MCF 10A (cell line): ENCODE data around the gene INPP5B. TPM values are rescaled to one million over a fixed set of nuclear protein-coding genes. Genes with fewer than 3 reads are reported as not detected.
A peak's percentile ranks its signal among the peaks of the same experiment; 100 is the strongest.

Source experiments
- BruUV-seq: library from RNA; stranded (reverse); fragments of 400-500 nt; replicated peaks from 2 replicates; lab custom pipeline; 2021; lab: Mats Ljungman, UMichigan
- CTCF ChIA-PET: fragments of 300-600 bp; sonication (Branson Sonifier 250); formaldehyde crosslinking; extraction: SDS; loops from one replicate; lab custom pipeline; 2021; ENCODE audit warnings: antibody characterized with exemption, inconsistent platforms; lab: Yijun Ruan, JAX
- POLR2A ChIA-PET: fragments of 300-600, 350-650 bp; sonication (Branson Sonifier 250); formaldehyde crosslinking; extraction: SDS; loops from one replicate; lab custom pipeline; 2020; ENCODE audit warnings: antibody characterized with exemption, inconsistent platforms; lab: Yijun Ruan, JAX
- DNase-seq: peaks from one replicate; pipeline ENCODE4 v3.0.0-alpha.2; 2018; ENCODE audit not compliant: unreplicated experiment
- H3K27ac Mint-ChIP-seq: one replicate; pipeline ENCODE4 v1.8.0; 2022; ENCODE audit warnings: mild to moderate bottlenecking, low read depth, mixed read lengths; ENCODE audit not compliant: unreplicated experiment
- H3K27me3 Mint-ChIP-seq: one replicate; pipeline ENCODE4 v1.8.0; 2022; ENCODE audit warnings: mixed read lengths; ENCODE audit not compliant: insufficient read depth, unreplicated experiment
- H3K36me3 Mint-ChIP-seq: one replicate; pipeline ENCODE4 v1.8.0; 2022; ENCODE audit warnings: mild to moderate bottlenecking, moderate library complexity, mixed read lengths; ENCODE audit not compliant: insufficient read depth, unreplicated experiment
- H3K4me1 Mint-ChIP-seq: one replicate; pipeline ENCODE4 v1.8.0; 2022; ENCODE audit warnings: mixed read lengths; ENCODE audit not compliant: insufficient read depth, unreplicated experiment
- H3K4me3 Mint-ChIP-seq: one replicate; pipeline ENCODE4 v1.8.0; 2022; ENCODE audit warnings: mild to moderate bottlenecking, moderate library complexity, mixed read lengths; ENCODE audit not compliant: unreplicated experiment
- H3K9me3 Mint-ChIP-seq: one replicate; pipeline ENCODE4 v1.8.0; 2022; ENCODE audit warnings: mixed read lengths; ENCODE audit not compliant: unreplicated experiment
- CTCF ChIP-seq: fragments of 200-600 bp; IDR thresholded peaks from one replicate; pipeline ENCODE4 v1.8.0; 2022; ENCODE audit warnings: antibody characterized with exemption, mild to moderate bottlenecking; ENCODE audit not compliant: unreplicated experiment
- intact Hi-C: fragments of 100-400 bp; cut with micrococcal nuclease; formaldehyde crosslinking; loops from 2 replicates; pipeline ENCODE4 v1.14.1; 2022
- total RNA-seq: library from RNA; stranded (reverse); gene quantifications from 2 replicates; pipeline ENCODE4 v1.2.3, GENCODE V29; 2022

The INPP5B gene
- total RNA-seq, 1 experiment from 2014 or later, result 4.7 TPM

- intact Hi-C loops, result loop anchor here (10.0 kb wide), 1 partner anchor 157 kb away; no protein-coding TSS in a partner anchor
- DNase-seq, result no peak
- Mint-ChIP-seq H3K4me1 (no peaks in the 10 kb centered on the region), H3K36me3 (peaks cover 66% of the 10 kb centered on the region), H3K9me3 (no peaks in the 10 kb centered on the region), H3K27ac (no peak overlapping the region), H3K27me3 (no peaks in the 10 kb centered on the region), H3K4me3 (no peak overlapping the region)
- TF ChIP-seq CTCF, result no peak
- CTCF ChIA-PET, result interaction anchor here (0.7 to 1.3 kb wide), 3 partner anchors 11 to 214 kb away, joined by 4 to 5 read pairs (median 5); no protein-coding TSS in a partner anchor
- POLR2A ChIA-PET, result interaction anchor here (1.5 to 2.3 kb wide), 2 partner anchors 10 to 11 kb away, joined by 7 to 12 read pairs; partner anchors contain the start of genes C1orf122 and YRDC
- BruUV-seq, result no TSS peak
These were observed 129.4 kb downstream of the INPP5B start for GRCh38 chr1:37817481-37817880.

GRCh38 chr1:37814252-37814651 lies 132.6 kb downstream of the INPP5B start:
- peaks cover 63% of the 10 kb centered on the region for H3K36me3 Mint-ChIP-seq
- intact Hi-C loops, result loop anchor here (10.0 kb wide), 1 partner anchor 161 kb away; no protein-coding TSS in a partner anchor
- H3K27me3 Mint-ChIP-seq, result no peaks in the 10 kb centered on the region
- H3K4me3 Mint-ChIP-seq, result no peak overlapping the region
- H3K9me3 Mint-ChIP-seq, result no peaks in the 10 kb centered on the region
- no peak for DNase-seq
- ChIA-PET POLR2A (interaction anchor here (1.1 kb wide), 1 partner anchor 117 kb away, joined by 4 read pairs; no protein-coding TSS in a partner anchor), CTCF (interaction anchor here (0.6 to 1.8 kb wide), 2 partner anchors 46 to 978 kb away, joined by 3 to 5 read pairs; no protein-coding TSS in a partner anchor)
- peaks cover 10% of the 10 kb centered on the region for H3K4me1 Mint-ChIP-seq
- BruUV-seq, result no TSS peak
- TF ChIP-seq CTCF, result no peak
- no peak overlapping the region for H3K27ac Mint-ChIP-seq

GRCh38 chr1:37813529-37814145 lies 133.2 kb downstream of the INPP5B start:
- no peak overlapping the region for H3K4me3 Mint-ChIP-seq
- intact Hi-C loops, result loop anchor here (10.0 kb wide), 1 partner anchor 161 kb away; no protein-coding TSS in a partner anchor
- H3K9me3 Mint-ChIP-seq, result no peaks in the 10 kb centered on the region
- CTCF ChIA-PET, result interaction anchor here (0.6 to 1.8 kb wide), 2 partner anchors 47 to 978 kb away, joined by 3 to 5 read pairs; no protein-coding TSS in a partner anchor
- no peak for DNase-seq
- H3K4me1 Mint-ChIP-seq, result peaks cover 10% of the 10 kb centered on the region
- TF ChIP-seq CTCF, result no peak
- H3K27me3 Mint-ChIP-seq, result no peaks in the 10 kb centered on the region
- POLR2A ChIA-PET, result no interaction called here
- peaks cover 61% of the 10 kb centered on the region for H3K36me3 Mint-ChIP-seq
- TSS peak; percentile 11 for BruUV-seq
- no peak overlapping the region for H3K27ac Mint-ChIP-seq

GRCh38 chr1:37811027-37811655 lies 135.7 kb downstream of the INPP5B start:
- TF ChIP-seq CTCF, result peak; percentile 80
- intact Hi-C loops, result loop anchor here (1.0 to 10.0 kb wide), 3 partner anchors 48 to 164 kb away; partner anchors contain the start of gene MTF1
- Mint-ChIP-seq H3K4me1 (peaks cover 10% of the 10 kb centered on the region), H3K9me3 (no peaks in the 10 kb centered on the region), H3K36me3 (peaks cover 59% of the 10 kb centered on the region), H3K4me3 (peak overlapping the region; percentile 40), H3K27me3 (no peaks in the 10 kb centered on the region), H3K27ac (no peak overlapping the region)
- CTCF ChIA-PET, result interaction anchor here (1.0 kb wide), 1 partner anchor 15 kb away, joined by 3 read pairs; no protein-coding TSS in a partner anchor
- POLR2A ChIA-PET, result interaction anchor here (0.6 to 1.6 kb wide), 2 partner anchors 15 to 51 kb away, joined by 3 to 5 read pairs; no protein-coding TSS in a partner anchor
- peak; percentile 87 for DNase-seq
- BruUV-seq, result no TSS peak
